A673 (cell line): ENCODE results near the gene PCDHGB6. TPM values are rescaled to one million over a fixed set of nuclear protein-coding genes. Genes with fewer than 3 reads are reported as not detected.
A peak's percentile ranks its signal among the peaks of the same experiment; 100 is the strongest.

Experiments
- BruUV-seq: library from RNA; stranded (reverse); fragments of 400-500 nt; replicated peaks from 2 replicates; lab custom pipeline; 2021; lab: Mats Ljungman, UMichigan
- CTCF ChIA-PET: fragments of 300-600 bp; sonication (Branson Sonifier 250); formaldehyde crosslinking; loops from one replicate; lab custom pipeline; 2022; ENCODE audit warnings: antibody characterized with exemption; lab: Charles Lee
- POLR2A ChIA-PET: fragments of 300-600 bp; sonication (Branson Sonifier 250); formaldehyde crosslinking; loops from one replicate; lab custom pipeline; 2022; ENCODE audit warnings: antibody characterized with exemption; ENCODE audit not compliant: low non-redundant PET; lab: Charles Lee
- DNase-seq: peaks from one replicate; pipeline ENCODE4 v3.0.0-alpha.2; 2015; ENCODE audit warnings: low spot score
- H3K27ac ChIP-seq: fragments of 200-600 bp; sonication (generic); 2 replicates; pipeline ENCODE4 v1.5.1; 2016; ENCODE audit warnings: mixed run types, low read depth, mild to moderate bottlenecking, mixed read lengths, antibody characterized with exemption, low read length; ENCODE audit not compliant: poor library complexity, severe bottlenecking
- H3K27me3 ChIP-seq: fragments of 200-600 bp; sonication (generic); replicated peaks from 2 replicates; pipeline ENCODE4 v1.6.1; 2017; ENCODE audit warnings: mixed run types, low read depth, mild to moderate bottlenecking, mixed read lengths, antibody characterized with exemption, low read length; ENCODE audit not compliant: insufficient read depth, poor library complexity
- H3K36me3 ChIP-seq: fragments of 200-600 bp; sonication (generic); 2 replicates; pipeline ENCODE4 v1.6.1; 2016; ENCODE audit warnings: mixed run types, mild to moderate bottlenecking, mixed read lengths, antibody characterized with exemption, low read length; ENCODE audit not compliant: insufficient read depth, poor library complexity, severe bottlenecking
- H3K4me1 ChIP-seq: fragments of 200-600 bp; sonication (generic); 2 replicates; pipeline ENCODE4 v1.6.1; 2017; ENCODE audit warnings: mixed run types, mild to moderate bottlenecking, mixed read lengths, antibody characterized with exemption, low read length; ENCODE audit not compliant: insufficient read depth, poor library complexity, severe bottlenecking
- H3K4me3 ChIP-seq: fragments of 200-600 bp; sonication (generic); 2 replicates; pipeline ENCODE4 v1.5.1; 2016; ENCODE audit warnings: low read depth, mixed run types, mild to moderate bottlenecking, mixed read lengths, low read length; ENCODE audit not compliant: poor library complexity, severe bottlenecking
- H3K9me3 ChIP-seq: fragments of 200-600 bp; sonication (generic); 2 replicates; pipeline ENCODE4 v1.6.1; 2016; ENCODE audit warnings: mixed run types, low read depth, mild to moderate bottlenecking, mixed read lengths, antibody characterized with exemption, low read length; ENCODE audit not compliant: poor library complexity, severe bottlenecking
- EZH2 ChIP-seq: fragments of 200-600 bp; sonication (generic); IDR thresholded peaks from 2 replicates; pipeline ENCODE4 v1.6.1; 2017; ENCODE audit warnings: borderline replicate concordance, low read depth, mild to moderate bottlenecking, mixed read lengths, antibody characterized with exemption, low read length; ENCODE audit not compliant: poor library complexity, severe bottlenecking
- intact Hi-C: fragments of 100-400 bp; cut with micrococcal nuclease; formaldehyde crosslinking; loops from one replicate; pipeline ENCODE4 v1.10.0; 2022; ENCODE audit not compliant: unreplicated experiment
- total RNA-seq: library from RNA; stranded (reverse); gene quantifications from 2 replicates; pipeline ENCODE4 v1.2.3, GENCODE V29; 2021
- TF ChIP-seq, protein P1 (sequence below): fragments of 300-800, 200-600 bp; sonication (generic); conservative IDR thresholded peaks from 2 replicates; pipeline ENCODE4 v1.5.1; 2017; ENCODE audit warnings: low read depth, mild to moderate bottlenecking, antibody characterized with exemption, low read length, moderate library complexity, mixed read lengths

Gene PCDHGB6
- total RNA-seq, 1 experiment from 2014 or later, result 4.6 TPM

DNA sequence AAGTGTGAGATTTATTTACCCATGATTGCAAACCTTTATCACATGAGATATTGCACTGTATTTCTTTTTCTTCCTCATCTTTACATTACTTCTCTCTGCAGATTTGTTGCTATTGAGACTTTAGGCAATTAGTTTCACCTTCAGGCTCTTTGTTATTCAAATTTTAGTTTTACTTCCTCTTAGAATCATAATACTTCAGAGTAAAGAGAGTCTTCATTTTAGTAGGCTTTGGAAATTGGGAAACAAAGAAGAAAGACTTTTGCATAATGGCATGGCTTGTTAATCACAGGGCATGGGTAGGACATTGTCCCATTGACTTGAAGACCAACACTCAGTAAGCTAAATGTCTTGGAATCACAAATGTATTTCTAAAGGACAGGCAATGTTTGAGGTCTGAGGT is 45.1 kb upstream of the PCDHGB6 start:
- Histone ChIP-seq H3K27ac (no peak overlapping the region), H3K27me3 (no peaks in the 10 kb centered on the region), H3K4me1 (no peaks in the 10 kb centered on the region), H3K4me3 (no peak overlapping the region), H3K36me3 (no peaks in the 10 kb centered on the region), H3K9me3 (peaks cover 53% of the 10 kb centered on the region)
- CTCF ChIA-PET, result no interaction called here
- no peak for DNase-seq
- POLR2A ChIA-PET, result no interaction called here
- TF ChIP-seq, protein P1, sequence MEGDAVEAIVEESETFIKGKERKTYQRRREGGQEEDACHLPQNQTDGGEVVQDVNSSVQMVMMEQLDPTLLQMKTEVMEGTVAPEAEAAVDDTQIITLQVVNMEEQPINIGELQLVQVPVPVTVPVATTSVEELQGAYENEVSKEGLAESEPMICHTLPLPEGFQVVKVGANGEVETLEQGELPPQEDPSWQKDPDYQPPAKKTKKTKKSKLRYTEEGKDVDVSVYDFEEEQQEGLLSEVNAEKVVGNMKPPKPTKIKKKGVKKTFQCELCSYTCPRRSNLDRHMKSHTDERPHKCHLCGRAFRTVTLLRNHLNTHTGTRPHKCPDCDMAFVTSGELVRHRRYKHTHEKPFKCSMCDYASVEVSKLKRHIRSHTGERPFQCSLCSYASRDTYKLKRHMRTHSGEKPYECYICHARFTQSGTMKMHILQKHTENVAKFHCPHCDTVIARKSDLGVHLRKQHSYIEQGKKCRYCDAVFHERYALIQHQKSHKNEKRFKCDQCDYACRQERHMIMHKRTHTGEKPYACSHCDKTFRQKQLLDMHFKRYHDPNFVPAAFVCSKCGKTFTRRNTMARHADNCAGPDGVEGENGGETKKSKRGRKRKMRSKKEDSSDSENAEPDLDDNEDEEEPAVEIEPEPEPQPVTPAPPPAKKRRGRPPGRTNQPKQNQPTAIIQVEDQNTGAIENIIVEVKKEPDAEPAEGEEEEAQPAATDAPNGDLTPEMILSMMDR, result no peak
- no peak for TF ChIP-seq EZH2
- intact Hi-C loops, result no loop called here
- no TSS peak for BruUV-seq

DNA sequence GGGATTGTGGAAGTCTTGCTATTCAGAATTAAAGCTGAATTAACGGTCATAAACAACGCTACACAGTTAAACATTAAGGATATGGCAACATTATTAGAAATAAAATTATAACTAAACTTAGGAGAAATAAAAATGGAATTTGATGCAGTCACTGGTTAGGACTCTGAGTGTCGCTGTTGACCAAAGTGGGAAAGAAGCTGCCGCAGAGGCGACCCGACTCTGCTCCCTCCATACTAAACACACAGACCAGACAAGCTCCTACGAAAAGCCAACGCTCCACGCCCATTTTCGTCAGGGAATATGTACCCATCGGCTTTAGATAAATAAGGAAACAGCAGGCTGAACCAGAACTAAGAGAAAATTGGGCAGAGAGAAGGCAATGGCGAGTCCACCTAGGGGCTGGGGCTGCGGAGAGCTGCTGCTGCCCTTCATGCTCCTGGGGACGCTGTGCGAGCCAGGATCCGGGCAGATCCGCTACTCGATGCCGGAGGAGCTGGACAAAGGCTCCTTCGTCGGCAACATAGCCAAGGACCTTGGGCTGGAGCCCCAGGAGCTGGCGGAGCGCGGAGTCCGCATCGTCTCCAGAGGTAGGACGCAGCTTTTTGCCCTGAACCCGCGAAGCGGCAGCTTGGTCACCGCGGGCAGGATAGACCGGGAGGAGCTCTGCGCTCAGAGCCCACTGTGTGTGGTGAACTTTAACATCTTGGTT is 43.7 kb upstream of the PCDHGB6 start, which contains the start of gene PCDHGA5:
TSS of gene PCDHGA5 (plus strand) at position 211 of the 709 bp plus-strand sequence. CDS start at position 380, 169 bp downstream.
- no peak within 1 kb of the TSS for H3K4me3 ChIP-seq
- TF ChIP-seq, protein P1, result 0 out of 2 replicates have a peak, but pooled peaks have one; percentile 15
- no peak for TF ChIP-seq EZH2
- no peaks in the 10 kb centered on the region for H3K36me3 ChIP-seq
- peaks cover 50% of the 10 kb centered on the region for H3K9me3 ChIP-seq
- no peaks in the 10 kb centered on the region for H3K4me1 ChIP-seq
- intact Hi-C loops, result no loop called here
- DNase-seq, result no peak
- no peak within 1 kb of the TSS for H3K27ac ChIP-seq
- POLR2A ChIA-PET, result no interaction called here
- BruUV-seq, result no TSS peak
- no peaks in the 10 kb centered on the region for H3K27me3 ChIP-seq
- CTCF ChIA-PET, result no interaction called here

DNA sequence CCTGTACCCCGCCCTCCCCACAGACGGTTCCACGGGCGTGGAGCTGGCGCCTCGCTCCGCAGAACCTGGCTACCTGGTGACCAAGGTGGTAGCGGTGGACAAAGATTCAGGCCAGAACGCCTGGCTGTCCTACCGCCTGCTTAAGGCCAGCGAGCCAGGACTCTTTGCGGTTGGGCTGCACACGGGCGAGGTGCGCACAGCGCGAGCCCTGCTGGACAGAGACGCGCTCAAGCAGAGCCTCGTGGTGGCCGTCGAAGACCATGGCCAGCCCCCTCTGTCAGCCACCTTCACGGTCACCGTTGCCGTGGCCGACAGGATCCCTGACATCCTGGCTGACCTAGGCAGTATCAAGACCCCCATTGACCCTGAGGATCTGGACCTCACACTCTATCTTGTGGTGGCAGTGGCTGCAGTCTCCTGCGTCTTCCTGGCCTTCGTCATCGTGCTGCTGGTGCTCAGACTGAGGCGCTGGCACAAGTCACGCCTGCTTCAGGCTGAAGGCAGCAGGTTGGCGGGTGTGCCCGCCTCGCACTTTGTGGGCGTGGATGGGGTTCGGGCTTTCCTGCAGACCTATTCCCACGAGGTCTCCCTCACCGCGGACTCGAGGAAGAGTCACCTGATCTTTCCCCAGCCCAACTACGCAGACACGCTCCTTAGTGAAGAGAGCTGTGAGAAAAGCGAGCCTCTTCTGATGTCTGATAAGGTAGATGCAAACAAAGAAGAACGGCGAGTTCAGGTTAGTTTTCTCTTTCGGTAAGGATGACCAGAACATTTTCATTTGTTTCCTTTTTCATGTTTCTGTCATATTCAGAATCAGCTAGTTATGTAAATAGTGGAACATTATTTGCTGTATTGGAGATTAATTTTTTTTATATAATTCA is 41.6 kb upstream of the PCDHGB6 start:
- TF ChIP-seq, protein P1, result no peak
- TF ChIP-seq EZH2, result no peak
- no peaks in the 10 kb centered on the region for H3K4me1 ChIP-seq
- no TSS peak for BruUV-seq
- peaks cover 47% of the 10 kb centered on the region for H3K9me3 ChIP-seq
- no peaks in the 10 kb centered on the region for H3K36me3 ChIP-seq
- H3K27ac ChIP-seq, result no peak overlapping the region
- ChIA-PET POLR2A (no interaction called here), CTCF (no interaction called here)
- DNase-seq, result no peak
- no peaks in the 10 kb centered on the region for H3K27me3 ChIP-seq
- no peak overlapping the region for H3K4me3 ChIP-seq
- intact Hi-C loops, result no loop called here
